ENCODE results near the gene OR6A2. TPM values are rescaled to one million over a fixed set of nuclear protein-coding genes. Genes with fewer than 3 reads are reported as not detected.

Gene OR6A2
- total and polyA plus RNA-seq, 9 of the 15 experiments (the other 6 are each of a cell fraction or from before 2014, with no cell fraction given): 0.04 to 0.69 (median 0.35) TPM; not detected in 2

GRCh38 chr11:6747097-6747668 lies 52.3 kb downstream of the OR6A2 start (continued):
- TF ChIP-seq MTA2 (IDR thresholded peaks at IDR 0.05; ENCODE audit: low read depth): peak; percentile 43; the same call in 1 of the 2 replicates
- peak; percentile 52; the same call in 1 of the 2 replicates for TF ChIP-seq TEAD4 (IDR thresholded peaks at IDR 0.05; ENCODE audit: low read length)
- no peak for TF ChIP-seq TEAD4 (CRISPR knock-in tag; IDR thresholded peaks at IDR 0.05; ENCODE audit: borderline replicate concordance)
- TF ChIP-seq ZNF644 (tag; IDR thresholded peaks at IDR 0.05; ENCODE audit: low read depth): 0 out of 2 replicates have a peak, but pooled peaks have one; percentile 46
- TF ChIP-seq SMAD4 (CRISPR knock-in tag; conservative IDR thresholded peaks at IDR 0.05): 0 out of 2 replicates have a peak, but pooled peaks have one; percentile 24
- TF ChIP-seq KDM1A (IDR thresholded peaks at IDR 0.05): peak in 1 of 2 experiments; percentile 23; a peak in 1 of 4 replicates
- TF ChIP-seq PBX2 (CRISPR knock-in tag; IDR thresholded peaks at IDR 0.05; ENCODE audit: low read depth): no peak
- peak; percentile 56 for TF ChIP-seq PBX2 (tag; conservative IDR thresholded peaks at IDR 0.05; ENCODE audit: low read depth)
- TF ChIP-seq ZNF766 (CRISPR knock-in tag; conservative IDR thresholded peaks at IDR 0.05): peak; percentile 67
- TF ChIP-seq ZNF696 (CRISPR knock-in tag; conservative IDR thresholded peaks at IDR 0.05): no peak
- TF ChIP-seq HINFP (tag; conservative IDR thresholded peaks at IDR 0.05; ENCODE audit: low read depth): 0 out of 2 replicates have a peak, but pooled peaks have one; percentile 7
- peak; percentile 68 for TF ChIP-seq CBFA2T3 (IDR thresholded peaks at IDR 0.05)
- TF ChIP-seq ZNF589 (CRISPR knock-in tag; IDR thresholded peaks at IDR 0.05; ENCODE audit: low read depth): 0 out of 2 replicates have a peak, but pooled peaks have one; percentile 27
- no peak for TF ChIP-seq ZBTB5 (IDR thresholded peaks at IDR 0.05)
- peak; percentile 73 for TF ChIP-seq ARID1B (IDR thresholded peaks at IDR 0.05)
